ENCODE data around the gene NEGR1.
"Not testable (repeated sequence)": the region's sequence is repeated elsewhere in the genome, so short reads cannot be mapped to it uniquely, and the experiment has no call there.

The NEGR1 gene

DNA sequence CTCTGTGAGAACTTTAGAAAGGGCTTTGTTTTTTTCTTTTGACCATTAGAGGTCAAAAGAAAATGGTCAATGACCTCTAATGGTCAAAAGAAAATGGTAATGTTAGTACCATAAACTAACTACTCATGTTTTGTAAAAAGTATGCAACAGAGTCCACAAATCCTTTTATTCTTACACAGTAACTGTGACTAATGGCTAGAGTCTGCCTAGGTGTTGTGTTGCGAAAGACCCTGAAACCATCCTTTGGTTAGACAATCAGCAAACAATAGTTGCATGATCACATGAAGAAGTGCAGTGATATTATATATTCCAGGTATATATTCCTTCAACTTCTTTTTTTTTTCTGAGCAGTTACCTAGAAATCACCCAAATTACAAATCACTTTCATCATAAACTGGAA is 40.9 kb downstream of the NEGR1 start:
- no peak overlapping the region for H3K9ac ChIP-seq

DNA sequence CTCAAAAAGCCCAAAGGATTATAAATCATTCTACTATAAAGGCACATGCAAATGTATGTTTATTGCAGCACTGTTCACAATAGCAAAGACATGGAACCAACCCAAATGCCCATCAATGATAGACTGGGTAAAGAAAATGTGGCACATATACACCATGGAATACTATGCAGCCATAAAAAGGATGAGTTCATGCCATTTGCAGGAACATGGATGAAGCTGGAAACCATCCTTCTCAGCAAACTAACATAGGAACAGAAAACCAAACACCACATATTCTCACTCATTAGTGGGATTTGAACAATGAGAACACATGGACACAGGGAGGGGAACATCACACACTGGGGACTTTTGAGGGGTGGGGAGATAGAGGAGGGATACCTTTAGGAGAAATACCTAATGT is 46.4 kb downstream of the NEGR1 start:
- not testable (repeated sequence) for H3K27ac ChIP-seq; H3K9ac ChIP-seq; H4K20me1 ChIP-seq (ENCODE audit: insufficient read depth); H3K36me3 ChIP-seq (ENCODE audit: insufficient read depth); H3K27me3 ChIP-seq (ENCODE audit: insufficient read depth, low read depth); H2AFZ ChIP-seq (ENCODE audit: low read depth); H3K4me2 ChIP-seq; H3K4me3 ChIP-seq (IDR thresholded peaks at IDR 0.05; ENCODE audit: insufficient read depth, low read depth, low read length); H3K4me1 ChIP-seq (ENCODE audit: low read depth, poor library complexity, severe bottlenecking); H3K79me2 ChIP-seq (ENCODE audit: insufficient read depth, low read depth)

More for the DNA sequence above, 40.9 kb downstream of the NEGR1 start:
- Histone ChIP-seq H4K20me1 (ENCODE audit: insufficient read depth) (no peaks in the 10 kb centered on the region), H2AFZ (ENCODE audit: low read depth) (no peak overlapping the region), H3K36me3 (ENCODE audit: insufficient read depth) (no peaks in the 10 kb centered on the region), H3K4me1 (ENCODE audit: low read depth, poor library complexity, severe bottlenecking) (no peaks in the 10 kb centered on the region), H3K4me3 (IDR thresholded peaks at IDR 0.05; ENCODE audit: insufficient read depth, low read depth, low read length) (no peak overlapping the region), H3K27ac (no peak overlapping the region), H3K27me3 (ENCODE audit: insufficient read depth, low read depth) (no peaks in the 10 kb centered on the region), H3K4me2 (no peak overlapping the region), H3K79me2 (ENCODE audit: insufficient read depth, low read depth) (no peaks in the 10 kb centered on the region)
- TF ChIP-seq, protein P1, sequence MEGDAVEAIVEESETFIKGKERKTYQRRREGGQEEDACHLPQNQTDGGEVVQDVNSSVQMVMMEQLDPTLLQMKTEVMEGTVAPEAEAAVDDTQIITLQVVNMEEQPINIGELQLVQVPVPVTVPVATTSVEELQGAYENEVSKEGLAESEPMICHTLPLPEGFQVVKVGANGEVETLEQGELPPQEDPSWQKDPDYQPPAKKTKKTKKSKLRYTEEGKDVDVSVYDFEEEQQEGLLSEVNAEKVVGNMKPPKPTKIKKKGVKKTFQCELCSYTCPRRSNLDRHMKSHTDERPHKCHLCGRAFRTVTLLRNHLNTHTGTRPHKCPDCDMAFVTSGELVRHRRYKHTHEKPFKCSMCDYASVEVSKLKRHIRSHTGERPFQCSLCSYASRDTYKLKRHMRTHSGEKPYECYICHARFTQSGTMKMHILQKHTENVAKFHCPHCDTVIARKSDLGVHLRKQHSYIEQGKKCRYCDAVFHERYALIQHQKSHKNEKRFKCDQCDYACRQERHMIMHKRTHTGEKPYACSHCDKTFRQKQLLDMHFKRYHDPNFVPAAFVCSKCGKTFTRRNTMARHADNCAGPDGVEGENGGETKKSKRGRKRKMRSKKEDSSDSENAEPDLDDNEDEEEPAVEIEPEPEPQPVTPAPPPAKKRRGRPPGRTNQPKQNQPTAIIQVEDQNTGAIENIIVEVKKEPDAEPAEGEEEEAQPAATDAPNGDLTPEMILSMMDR (conservative IDR thresholded peaks at IDR 0.05; ENCODE audit: low read depth, low read length) = no peak

DNA sequence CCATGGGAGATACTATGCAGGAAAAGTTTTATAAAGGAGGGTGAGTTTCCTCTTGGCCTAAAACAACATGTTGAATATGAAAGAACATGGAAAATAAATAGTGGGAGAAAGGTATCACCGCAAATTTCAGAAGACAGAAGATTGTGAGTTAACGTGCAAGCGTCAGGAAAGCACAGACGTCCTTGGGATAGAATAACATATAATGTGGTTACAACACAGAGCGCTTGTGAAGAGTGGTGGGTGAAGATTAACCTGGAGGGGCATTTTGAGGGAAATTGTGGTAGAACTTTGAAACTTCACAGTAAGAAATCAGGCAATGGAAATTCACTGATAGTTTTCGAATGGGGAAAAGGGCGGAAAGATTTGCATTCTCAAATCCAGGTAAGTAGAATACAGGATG is 47.3 kb downstream of the NEGR1 start:
- no peaks in the 10 kb centered on the region for H3K79me2 ChIP-seq (ENCODE audit: insufficient read depth, low read depth)
- no peak overlapping the region for H3K4me3 ChIP-seq (IDR thresholded peaks at IDR 0.05; ENCODE audit: insufficient read depth, low read depth, low read length)
- no peak overlapping the region for H3K9ac ChIP-seq
- H3K36me3 ChIP-seq (ENCODE audit: insufficient read depth) = no peaks in the 10 kb centered on the region
- no peak overlapping the region for H3K27ac ChIP-seq
- H3K4me2 ChIP-seq = no peak overlapping the region
- no peaks in the 10 kb centered on the region for H4K20me1 ChIP-seq (ENCODE audit: insufficient read depth)
- TF ChIP-seq, protein P1 (conservative IDR thresholded peaks at IDR 0.05; ENCODE audit: low read depth, low read length) = no peak
- H3K4me1 ChIP-seq (ENCODE audit: low read depth, poor library complexity, severe bottlenecking) = no peaks in the 10 kb centered on the region
- no peak overlapping the region for H2AFZ ChIP-seq (ENCODE audit: low read depth)
- H3K27me3 ChIP-seq (ENCODE audit: insufficient read depth, low read depth) = no peaks in the 10 kb centered on the region

DNA sequence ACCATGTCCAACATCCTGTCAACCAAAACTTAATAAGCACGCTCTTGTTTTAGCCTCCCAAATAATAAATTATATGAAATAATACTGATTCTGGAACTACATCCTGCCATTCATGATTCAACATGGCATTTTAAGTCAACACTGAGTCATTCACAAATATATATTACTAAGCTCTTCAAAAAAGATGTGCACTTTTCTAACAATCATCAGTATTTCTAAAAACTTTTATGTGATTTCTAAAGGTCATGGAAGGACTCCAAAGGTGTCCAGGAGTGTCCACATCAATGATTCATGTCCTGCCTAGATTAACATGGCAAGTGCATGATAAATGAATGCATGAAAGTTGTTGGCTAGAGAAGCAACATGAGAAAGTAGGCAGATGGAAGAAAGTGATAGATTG is 51.6 kb downstream of the NEGR1 start:
- no peak overlapping the region for H2AFZ ChIP-seq (ENCODE audit: low read depth)
- H3K9ac ChIP-seq = no peak overlapping the region
- no peak overlapping the region for H3K4me2 ChIP-seq
- no peaks in the 10 kb centered on the region for H3K36me3 ChIP-seq (ENCODE audit: insufficient read depth)
- H4K20me1 ChIP-seq (ENCODE audit: insufficient read depth) = no peaks in the 10 kb centered on the region
- H3K79me2 ChIP-seq (ENCODE audit: insufficient read depth, low read depth) = no peaks in the 10 kb centered on the region
- H3K4me1 ChIP-seq (ENCODE audit: low read depth, poor library complexity, severe bottlenecking) = no peaks in the 10 kb centered on the region
- H3K4me3 ChIP-seq (IDR thresholded peaks at IDR 0.05; ENCODE audit: insufficient read depth, low read depth, low read length) = no peak overlapping the region
- no peaks in the 10 kb centered on the region for H3K27me3 ChIP-seq (ENCODE audit: insufficient read depth, low read depth)
- TF ChIP-seq, protein P1 (conservative IDR thresholded peaks at IDR 0.05; ENCODE audit: low read depth, low read length) = no peak
- no peak overlapping the region for H3K27ac ChIP-seq

DNA sequence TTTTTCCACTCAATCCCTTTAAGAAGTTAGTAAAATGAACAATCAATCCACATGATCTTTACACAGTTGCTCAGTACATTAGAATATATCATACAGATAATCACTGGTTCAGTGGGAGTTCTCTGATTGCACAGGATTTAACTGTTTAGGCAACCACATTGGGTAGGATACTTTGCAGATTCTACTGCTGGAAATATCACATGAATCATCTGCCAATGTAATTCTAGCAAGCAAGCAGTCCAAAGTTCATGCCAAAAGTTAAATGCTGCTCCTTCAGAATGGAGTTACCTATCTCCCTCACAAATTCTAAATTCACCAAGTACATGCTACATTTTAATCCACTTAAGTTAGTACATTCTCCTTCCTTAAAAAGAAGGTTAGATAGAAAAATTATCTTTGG is 52.4 kb downstream of the NEGR1 start:
- H4K20me1 ChIP-seq (ENCODE audit: insufficient read depth) = no peaks in the 10 kb centered on the region
- no peak overlapping the region for H3K4me3 ChIP-seq (IDR thresholded peaks at IDR 0.05; ENCODE audit: insufficient read depth, low read depth, low read length)
- H3K27me3 ChIP-seq (ENCODE audit: insufficient read depth, low read depth) = no peaks in the 10 kb centered on the region
- H3K36me3 ChIP-seq (ENCODE audit: insufficient read depth) = no peaks in the 10 kb centered on the region
- H2AFZ ChIP-seq (ENCODE audit: low read depth) = no peak overlapping the region
- no peak overlapping the region for H3K4me2 ChIP-seq
- TF ChIP-seq, protein P1 (conservative IDR thresholded peaks at IDR 0.05; ENCODE audit: low read depth, low read length) = no peak
- H3K79me2 ChIP-seq (ENCODE audit: insufficient read depth, low read depth) = no peaks in the 10 kb centered on the region
- H3K27ac ChIP-seq = no peak overlapping the region
- no peak overlapping the region for H3K9ac ChIP-seq
- H3K4me1 ChIP-seq (ENCODE audit: low read depth, poor library complexity, severe bottlenecking) = no peaks in the 10 kb centered on the region

All from KMS-11 (cell line).